Activated naive CD4-positive, alpha-beta T cell treated with anti-CD3 and anti-CD28 coated beads for 36 hours (primary cell): ENCODE results near the gene TSR1. TPM values are rescaled to one million over a fixed set of nuclear protein-coding genes. Genes with fewer than 3 reads are reported as not detected.
A peak's percentile ranks its signal among the peaks of the same experiment; 100 is the strongest.

Experiments used
- CTCF ChIA-PET: fragments of 350-600 bp; sonication (Branson Sonifier 250); formaldehyde crosslinking; loops from one replicate; lab custom pipeline; 2021; ENCODE audit warnings: antibody characterized with exemption; lab: Charles Lee
- DNase-seq: peaks from one replicate; pipeline ENCODE4 v3.0.0-alpha.2; 2020
- H3K27ac Mint-ChIP-seq: one replicate; pipeline ENCODE4 v1.8.0; 2021; ENCODE audit warnings: mild to moderate bottlenecking, mixed read lengths
- H3K27me3 Mint-ChIP-seq: one replicate; pipeline ENCODE4 v1.8.0; 2021; ENCODE audit warnings: low read depth, mixed read lengths
- H3K36me3 Mint-ChIP-seq: one replicate; pipeline ENCODE4 v1.8.0; 2021; ENCODE audit warnings: low read depth, mixed read lengths
- H3K4me1 Mint-ChIP-seq: one replicate; pipeline ENCODE4 v1.8.0; 2021; ENCODE audit warnings: low read depth, mixed read lengths
- H3K4me3 Mint-ChIP-seq: one replicate; pipeline ENCODE4 v1.8.0; 2021; ENCODE audit warnings: mild to moderate bottlenecking, moderate library complexity, mixed read lengths
- H3K9me3 Mint-ChIP-seq: one replicate; pipeline ENCODE4 v1.8.0; 2021; ENCODE audit warnings: mixed read lengths
- intact Hi-C: fragments of 100-400 bp; cut with micrococcal nuclease; formaldehyde crosslinking; loops from one replicate; pipeline ENCODE4 v1.15.1; 2023
- total RNA-seq, 2 experiments: library from RNA; stranded (reverse); gene quantifications; one replicate each; pipeline ENCODE4 v1.2.3, GENCODE V29; 2021

TSR1 gene
- 10 to 100 TPM; 51.1 to 51.5 TPM for total RNA-seq

DNA sequence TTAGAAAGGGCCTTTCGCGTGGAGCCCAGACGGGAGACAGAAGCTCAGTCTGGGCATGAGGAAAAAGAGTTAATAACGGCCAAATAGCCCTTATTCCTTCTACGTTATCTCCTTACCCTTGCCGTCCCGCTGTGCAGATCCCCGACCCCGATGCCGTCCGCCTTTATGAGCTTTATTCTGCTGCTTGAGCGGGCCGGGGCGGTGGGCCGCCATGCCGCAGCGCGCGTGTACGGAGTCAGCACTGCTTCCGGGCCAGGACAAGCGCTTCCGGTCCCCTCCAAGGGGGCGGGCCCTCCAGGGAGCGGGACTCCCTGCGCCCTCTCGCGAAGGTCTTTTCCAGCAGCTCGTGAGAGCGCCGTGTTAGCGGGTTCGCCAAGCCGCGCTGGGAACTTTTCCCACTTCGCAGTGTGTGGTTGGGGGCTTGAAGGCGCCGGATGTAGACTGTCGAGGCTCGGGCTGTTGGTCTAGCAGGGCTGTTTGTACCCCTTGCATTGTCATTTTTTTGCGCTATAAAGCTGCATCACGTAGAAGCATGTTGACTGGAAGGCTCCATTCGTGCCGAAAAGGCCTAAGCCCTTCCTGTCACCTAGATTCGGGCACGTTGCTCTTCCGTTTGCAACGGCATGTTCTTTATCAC, at the start of gene TSR1:
TSR1 (minus strand) TSS at position 243 of the 637 bp plus-strand sequence; CDS start at position 213, 30 bp downstream.
- DNase-seq: peak; percentile 93
- H3K4me1 Mint-ChIP-seq: peaks cover 15% of the 10 kb centered on the region
- no peaks in the 10 kb centered on the region for H3K9me3 Mint-ChIP-seq
- CTCF ChIA-PET: interaction anchor here (0.6 to 2.2 kb wide), 11 partner anchors 16 to 282 kb away, joined by 3 to 9 read pairs (median 5); partner anchors contain the start of genes HIC1, SMG6 and SRR
- H3K27me3 Mint-ChIP-seq: no peaks in the 10 kb centered on the region
- peak within 1 kb of the TSS; percentile 96 for H3K27ac Mint-ChIP-seq
- H3K4me3 Mint-ChIP-seq: peak within 1 kb of the TSS; percentile 100
- peaks cover 17% of the 10 kb centered on the region for H3K36me3 Mint-ChIP-seq
- intact Hi-C loops: loop anchor here (1.0 to 2.0 kb wide), 6 partner anchors 17 to 375 kb away; partner anchors contain the start of genes CLUH, MNT, SMG6 and SRR

DNA sequence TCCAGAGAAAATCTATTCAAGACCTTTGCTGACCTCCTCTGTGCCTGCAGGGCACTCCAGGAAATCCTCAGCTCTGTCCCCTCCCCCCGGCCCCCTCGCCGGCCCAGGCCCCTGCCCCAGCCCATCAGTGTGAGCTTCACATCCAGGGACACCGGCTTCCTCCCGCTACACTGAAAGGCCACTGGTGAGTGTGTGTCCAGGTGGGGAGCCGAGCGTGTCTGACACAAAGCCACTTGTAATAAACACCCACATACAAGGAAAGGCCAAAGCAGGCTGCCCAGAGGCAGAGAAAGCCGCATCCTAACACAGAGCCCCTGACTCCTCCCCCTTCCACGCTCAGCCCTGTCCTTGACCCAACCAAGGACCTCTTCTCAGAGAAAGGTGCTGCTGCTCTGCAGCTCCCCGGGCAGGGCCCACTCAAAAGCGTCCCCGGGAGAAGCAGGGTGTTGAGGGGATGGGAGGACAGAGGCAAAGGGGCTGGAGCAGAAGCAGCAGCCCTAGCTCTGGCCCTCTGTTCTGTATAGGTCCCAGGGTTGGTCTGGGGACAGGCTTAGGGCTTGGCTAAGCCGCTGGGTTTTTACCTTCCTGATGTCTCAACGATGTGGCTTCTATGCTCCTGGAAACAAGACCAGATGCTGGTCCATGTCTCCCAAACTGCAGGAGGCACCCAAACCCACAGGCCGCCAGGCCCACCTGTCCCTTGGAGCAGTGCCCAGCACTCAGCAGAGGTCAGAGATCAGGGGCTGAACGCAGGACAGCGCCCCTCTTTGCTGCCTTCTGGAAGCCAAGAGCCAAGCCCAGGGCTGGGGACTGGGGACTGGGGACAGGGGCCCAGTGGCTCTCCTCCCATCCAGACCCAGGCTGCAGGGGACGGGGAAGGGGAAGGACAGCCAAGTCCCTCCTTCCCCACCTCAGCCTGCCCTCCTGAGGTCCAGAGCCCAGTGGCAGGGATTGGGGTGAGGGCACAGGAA, 49.3 kb upstream of the TSR1 start:
- Mint-ChIP-seq H3K4me1 (peaks cover 12% of the 10 kb centered on the region), H3K27me3 (no peaks in the 10 kb centered on the region), H3K4me3 (no peak overlapping the region), H3K9me3 (no peaks in the 10 kb centered on the region), H3K27ac (no peak overlapping the region), H3K36me3 (peaks cover 4% of the 10 kb centered on the region)
- no peak for DNase-seq
- intact Hi-C loops: no loop called here
- CTCF ChIA-PET: interaction anchor here (0.6 to 7.2 kb wide), 2 partner anchors 32 to 77 kb away, joined by 4 to 247 read pairs; no protein-coding TSS in a partner anchor

DNA sequence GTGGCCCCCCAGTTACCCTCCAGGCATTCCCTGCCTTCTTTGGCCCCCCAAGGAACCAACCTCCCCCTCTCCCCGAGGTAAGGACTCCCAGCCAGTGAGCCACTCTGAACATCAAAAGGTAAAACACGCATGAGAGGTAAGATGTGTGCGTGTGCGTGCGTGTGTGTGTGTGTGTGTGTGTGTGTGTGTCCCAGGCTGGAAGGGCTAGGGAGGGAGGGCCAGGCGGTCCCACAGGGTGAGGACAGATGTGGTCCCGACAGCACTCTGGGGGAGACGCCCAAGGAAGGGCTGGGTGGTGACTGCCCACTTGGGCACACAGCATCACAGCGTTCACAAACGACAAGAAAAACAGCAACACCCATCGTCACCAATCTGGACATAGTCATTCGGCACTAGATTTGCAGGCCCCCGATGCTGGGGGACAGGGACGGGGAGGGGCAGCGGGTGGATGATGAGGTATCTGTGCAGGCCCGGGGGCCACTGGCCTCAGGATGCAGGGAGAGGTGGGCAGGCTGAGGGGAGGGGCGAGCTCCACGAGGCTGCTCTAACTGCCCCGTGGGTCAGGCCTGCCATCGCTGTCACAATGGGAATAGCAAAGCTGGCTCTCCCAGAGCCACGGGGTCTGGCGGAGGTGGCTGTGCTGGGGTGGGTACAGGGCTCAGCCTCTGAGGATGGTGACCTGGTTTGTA, 48.3 kb upstream of the TSR1 start:
- H3K36me3 Mint-ChIP-seq: peaks cover 4% of the 10 kb centered on the region
- DNase-seq: no peak
- peaks cover 5% of the 10 kb centered on the region for H3K4me1 Mint-ChIP-seq
- CTCF ChIA-PET: interaction anchor here (2.5 to 7.2 kb wide), 3 partner anchors 19 to 33 kb away, joined by 22 to 247 read pairs (median 26); no protein-coding TSS in a partner anchor
- no peak overlapping the region for H3K4me3 Mint-ChIP-seq
- no peaks in the 10 kb centered on the region for H3K27me3 Mint-ChIP-seq
- intact Hi-C loops: no loop called here
- H3K9me3 Mint-ChIP-seq: no peaks in the 10 kb centered on the region
- no peak overlapping the region for H3K27ac Mint-ChIP-seq

DNA sequence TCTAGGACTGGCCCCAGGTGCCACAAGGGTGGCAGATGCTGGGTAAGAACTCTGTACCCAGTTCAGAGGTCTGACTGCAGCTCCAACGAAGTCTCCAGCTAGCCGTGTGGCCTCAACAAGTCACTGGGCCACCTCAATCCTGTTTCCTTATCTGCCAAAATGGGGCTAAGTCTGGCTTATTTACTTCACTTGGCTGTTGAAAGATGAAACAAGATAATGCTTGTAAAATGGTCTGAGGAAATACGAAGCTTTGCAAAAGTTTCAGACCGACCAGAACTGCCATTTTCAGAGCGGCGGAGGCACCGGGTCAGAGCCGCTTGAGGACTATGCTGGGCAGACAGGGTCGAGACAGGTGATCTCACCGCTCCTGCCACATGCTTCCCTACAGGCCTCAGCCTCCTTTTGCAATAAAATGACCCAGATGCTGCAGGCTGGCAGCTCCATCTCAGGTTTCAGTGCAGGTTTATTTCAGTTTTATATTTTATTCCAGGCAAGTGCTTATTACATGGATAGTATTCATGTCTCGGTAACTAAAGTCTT, 47.4 kb upstream of the TSR1 start:
- no peaks in the 10 kb centered on the region for H3K27me3 Mint-ChIP-seq
- H3K4me3 Mint-ChIP-seq: no peak overlapping the region
- CTCF ChIA-PET: interaction anchor here (0.6 to 7.2 kb wide), 15 partner anchors 8 to 453 kb away, joined by 3 to 247 read pairs (median 7); partner anchors contain the start of gene SGSM2
- no peak overlapping the region for H3K27ac Mint-ChIP-seq
- DNase-seq: no peak
- intact Hi-C loops: no loop called here
- H3K4me1 Mint-ChIP-seq: peaks cover 3% of the 10 kb centered on the region
- no peaks in the 10 kb centered on the region for H3K9me3 Mint-ChIP-seq
- peaks cover 4% of the 10 kb centered on the region for H3K36me3 Mint-ChIP-seq

DNA sequence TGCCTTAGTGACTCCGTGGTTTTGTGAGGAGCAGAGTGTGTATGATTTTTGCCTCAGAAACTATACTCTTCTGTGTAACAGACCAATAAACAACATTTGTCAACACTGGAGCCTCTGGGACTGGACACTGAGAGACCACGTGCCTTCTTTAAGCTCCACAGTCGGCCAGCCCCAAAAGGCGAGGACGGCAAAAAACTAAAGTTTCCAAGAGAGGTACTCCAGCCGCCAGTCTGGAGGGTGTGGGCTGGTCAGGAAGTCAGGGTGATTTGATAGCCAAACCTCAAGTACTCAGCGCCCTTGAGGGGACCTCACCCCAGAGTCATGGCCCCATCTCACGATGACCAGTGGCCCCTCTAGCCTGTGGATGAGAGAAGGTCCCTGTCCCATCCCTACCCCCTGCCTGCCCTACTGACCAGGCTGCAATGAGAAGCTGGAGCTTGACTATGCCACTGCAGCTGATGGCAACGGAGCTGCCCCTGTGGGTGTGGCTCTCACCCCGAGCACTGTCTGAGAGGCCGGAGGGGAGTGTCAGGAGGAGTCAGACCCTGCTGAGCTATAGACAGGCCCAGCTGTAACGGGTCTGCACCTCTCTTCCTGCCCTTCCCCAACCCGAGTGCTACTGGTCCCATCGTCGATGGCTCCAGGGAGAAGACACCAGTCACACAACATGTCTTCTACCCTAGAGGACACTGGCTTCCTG, 44.8 kb upstream of the TSR1 start:
- Mint-ChIP-seq H3K27ac (no peak overlapping the region), H3K36me3 (no peaks in the 10 kb centered on the region), H3K4me1 (no peaks in the 10 kb centered on the region), H3K4me3 (no peak overlapping the region), H3K27me3 (no peaks in the 10 kb centered on the region), H3K9me3 (no peaks in the 10 kb centered on the region)
- CTCF ChIA-PET: interaction anchor here (0.5 to 7.2 kb wide), 10 partner anchors 11 to 176 kb away, joined by 3 to 247 read pairs (median 6); no protein-coding TSS in a partner anchor
- DNase-seq: no peak
- intact Hi-C loops: no loop called here

DNA sequence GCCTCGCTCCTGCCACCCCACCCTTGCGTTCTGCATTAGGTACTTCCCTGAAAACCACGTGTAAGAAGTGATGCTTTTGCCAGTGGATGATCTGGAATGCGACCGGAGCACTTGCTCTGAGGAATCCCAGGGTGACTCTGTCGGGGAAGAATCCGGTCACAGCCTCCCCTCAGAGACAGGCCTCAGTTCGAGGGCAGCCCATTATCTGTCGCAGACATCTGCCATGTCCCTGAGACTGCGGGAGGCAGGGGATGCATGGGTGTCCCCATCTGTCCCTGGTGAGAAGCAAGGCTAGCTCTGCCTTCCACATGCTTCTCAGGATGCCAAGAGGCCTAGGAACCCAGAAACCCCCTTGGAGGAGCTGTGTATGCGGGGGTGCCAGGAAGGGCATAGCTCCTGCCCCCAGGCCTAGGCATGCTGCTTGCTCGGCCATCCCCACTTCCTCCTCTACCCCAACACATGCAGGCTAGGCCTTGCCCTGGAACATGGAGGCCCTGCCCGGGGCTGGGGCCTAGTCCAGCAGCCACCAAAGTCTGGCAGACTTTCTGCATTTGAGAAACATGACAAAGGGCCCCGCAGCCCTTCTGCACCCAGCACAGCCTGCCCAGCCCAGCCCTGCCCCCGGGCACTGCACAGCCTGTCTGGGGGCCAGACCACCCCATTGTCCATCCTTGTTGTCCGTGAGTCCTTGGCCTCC, 44.1 kb upstream of the TSR1 start:
- no peaks in the 10 kb centered on the region for H3K27me3 Mint-ChIP-seq
- intact Hi-C loops: no loop called here
- CTCF ChIA-PET: interaction anchor here (7.2 kb wide), 1 partner anchor 37 kb away, joined by 247 read pairs; no protein-coding TSS in a partner anchor
- H3K27ac Mint-ChIP-seq: no peak overlapping the region
- no peak overlapping the region for H3K4me3 Mint-ChIP-seq
- H3K4me1 Mint-ChIP-seq: no peaks in the 10 kb centered on the region
- H3K9me3 Mint-ChIP-seq: no peaks in the 10 kb centered on the region
- DNase-seq: no peak
- H3K36me3 Mint-ChIP-seq: no peaks in the 10 kb centered on the region

DNA sequence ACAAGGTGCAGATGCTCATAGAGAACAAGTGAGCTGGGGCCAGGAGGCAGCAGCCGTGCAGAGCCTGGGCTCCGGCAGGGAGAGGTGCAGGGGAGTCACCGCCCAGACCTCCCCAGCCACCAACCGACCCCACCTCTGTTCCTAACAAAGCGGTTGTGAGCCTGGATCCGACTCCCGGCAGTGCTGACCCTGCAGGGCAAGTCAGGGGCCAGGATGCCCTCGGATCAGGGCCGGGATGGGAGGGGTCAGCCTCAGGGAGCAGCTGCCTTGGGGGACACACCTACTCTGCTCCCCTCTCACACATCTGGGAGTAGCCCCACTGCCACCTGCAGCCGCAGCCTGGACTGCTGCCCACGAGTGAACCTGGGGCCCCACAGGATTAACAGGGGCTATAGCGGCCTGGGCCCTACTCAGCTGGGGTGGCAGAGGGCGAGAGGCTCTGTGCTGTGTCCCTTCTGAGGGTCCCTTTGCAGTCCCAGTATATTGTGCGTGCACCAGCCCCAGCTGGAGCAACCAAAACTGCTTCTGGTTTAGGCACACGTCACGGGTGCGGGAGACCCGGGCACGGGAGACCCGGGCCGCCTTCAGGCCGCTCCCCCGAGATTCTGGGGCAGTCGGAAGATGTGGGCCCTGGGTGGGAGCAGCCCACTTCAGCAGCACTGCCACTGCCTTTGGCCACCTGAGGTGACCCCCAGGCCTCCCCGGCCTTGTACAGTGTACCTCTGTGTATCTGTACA, 43.4 kb upstream of the TSR1 start:
- Mint-ChIP-seq H3K4me1 (no peaks in the 10 kb centered on the region), H3K27ac (no peak overlapping the region), H3K9me3 (no peaks in the 10 kb centered on the region), H3K27me3 (no peaks in the 10 kb centered on the region), H3K36me3 (no peaks in the 10 kb centered on the region), H3K4me3 (no peak overlapping the region)
- intact Hi-C loops: no loop called here
- CTCF ChIA-PET: interaction anchor here (1.1 to 7.2 kb wide), 2 partner anchors 36 to 38 kb away, joined by 5 to 247 read pairs; no protein-coding TSS in a partner anchor
- no peak for DNase-seq

DNA sequence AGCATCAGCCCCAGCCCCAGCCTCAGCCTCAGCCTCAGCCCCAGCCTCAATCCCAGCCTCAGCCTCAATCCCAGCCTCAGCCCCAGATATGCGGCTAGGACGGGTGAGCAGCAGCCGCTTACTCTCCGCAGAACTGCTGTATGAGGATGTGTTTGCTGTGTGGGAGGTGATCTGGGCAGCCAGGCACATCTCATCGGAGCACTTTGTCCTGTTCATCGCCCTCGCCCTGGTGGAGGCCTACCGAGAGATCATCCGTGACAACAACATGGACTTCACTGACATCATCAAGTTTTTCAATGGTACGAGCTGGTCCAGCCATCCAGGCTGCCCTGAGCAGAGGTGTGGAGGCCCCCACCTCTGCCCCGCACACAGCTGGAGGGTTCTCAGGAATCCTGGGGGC, 42.6 kb upstream of the TSR1 start:
- Mint-ChIP-seq H3K9me3 (no peaks in the 10 kb centered on the region), H3K27me3 (no peaks in the 10 kb centered on the region), H3K4me1 (no peaks in the 10 kb centered on the region), H3K36me3 (no peaks in the 10 kb centered on the region), H3K4me3 (no peak overlapping the region), H3K27ac (no peak overlapping the region)
- CTCF ChIA-PET: interaction anchor here (0.6 to 1.1 kb wide), 2 partner anchors 37 to 82 kb away, joined by 4 to 5 read pairs; no protein-coding TSS in a partner anchor
- intact Hi-C loops: no loop called here
- no peak for DNase-seq

DNA sequence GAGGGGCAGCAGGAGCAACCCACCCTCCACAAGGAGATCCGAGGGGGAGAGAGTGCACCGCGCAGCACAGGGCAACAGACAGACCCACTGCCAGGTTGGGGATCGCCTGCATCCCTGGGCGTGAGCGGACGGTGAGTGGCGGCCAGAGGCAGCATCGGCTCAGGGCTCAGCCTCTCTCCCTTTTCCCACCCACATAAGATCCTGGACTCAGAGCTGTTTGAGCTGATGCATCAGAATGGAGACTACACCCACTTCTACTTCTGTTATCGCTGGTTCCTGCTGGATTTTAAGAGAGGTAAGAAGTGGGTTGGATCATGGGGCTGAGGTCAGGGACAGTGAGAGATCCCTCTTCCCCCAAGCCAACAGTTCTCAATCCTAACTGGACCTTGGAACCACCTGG, 41.4 kb upstream of the TSR1 start:
- intact Hi-C loops: no loop called here
- no peaks in the 10 kb centered on the region for H3K9me3 Mint-ChIP-seq
- no peaks in the 10 kb centered on the region for H3K27me3 Mint-ChIP-seq
- H3K4me3 Mint-ChIP-seq: no peak overlapping the region
- no peaks in the 10 kb centered on the region for H3K4me1 Mint-ChIP-seq
- DNase-seq: no peak
- H3K36me3 Mint-ChIP-seq: no peaks in the 10 kb centered on the region
- no peak overlapping the region for H3K27ac Mint-ChIP-seq
- CTCF ChIA-PET: interaction anchor here (0.7 kb wide), 1 partner anchor 44 kb away, joined by 3 read pairs; no protein-coding TSS in a partner anchor

DNA sequence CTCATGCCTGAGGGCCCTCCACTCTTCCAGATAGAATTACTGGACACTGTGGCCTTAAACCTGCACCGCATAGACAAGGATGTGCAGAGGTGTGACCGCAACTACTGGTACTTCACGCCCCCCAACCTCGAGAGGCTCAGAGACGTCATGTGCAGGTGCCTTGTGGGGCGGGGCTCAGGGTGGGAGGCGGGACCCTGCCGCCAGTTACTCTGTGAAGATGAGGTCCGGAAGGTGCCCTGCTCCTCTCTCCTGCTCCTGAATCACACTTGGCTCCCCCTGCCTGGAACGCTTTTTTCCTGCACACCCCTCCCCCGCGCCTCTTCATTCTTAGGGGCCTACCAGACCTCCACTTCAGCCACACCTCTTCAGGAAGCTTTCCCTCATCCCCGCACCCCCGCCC, 39.9 kb upstream of the TSR1 start:
- Mint-ChIP-seq H3K4me1 (no peaks in the 10 kb centered on the region), H3K36me3 (no peaks in the 10 kb centered on the region), H3K9me3 (no peaks in the 10 kb centered on the region), H3K4me3 (no peak overlapping the region), H3K27ac (no peak overlapping the region), H3K27me3 (no peaks in the 10 kb centered on the region)
- intact Hi-C loops: no loop called here
- DNase-seq: no peak
- CTCF ChIA-PET: interaction anchor here (1.2 kb wide), 1 partner anchor 40 kb away, joined by 4 read pairs; no protein-coding TSS in a partner anchor
